HG03469 (cell line): ENCODE measurements around the gene ATL2.
"Not testable (repeated sequence)": the region's sequence is repeated elsewhere in the genome, so short reads cannot be mapped to it uniquely, and the experiment has no call there.

Source experiments
- ATAC-seq: cut with Tn5 transposase; IDR thresholded peaks from one replicate; pipeline ENCODE4 v1.9.1; 2021; ENCODE audit warnings: mild to moderate bottlenecking, moderate library complexity, moderate number of reproducible peaks; ENCODE audit not compliant: unreplicated experiment

ATL2 gene

GRCh38 chr2:38394041-38394440, 17.0 kb upstream of the ATL2 start:
- ATAC-seq = no peak

GRCh38 chr2:38390947-38391346, 13.9 kb upstream of the ATL2 start:
- ATAC-seq = no peak

- no peak for ATAC-seq
Observed at GRCh38 chr2:38387887-38388286, 10.8 kb upstream of the ATL2 start.

- ATAC-seq = no peak
Observed at GRCh38 chr2:38386821-38387220, 9.7 kb upstream of the ATL2 start.

GRCh38 chr2:38386377-38386776, 9.3 kb upstream of the ATL2 start:
- no peak for ATAC-seq

- no peak for ATAC-seq
Observed at GRCh38 chr2:38384338-38384737, 7.3 kb upstream of the ATL2 start.

- ATAC-seq = not testable (repeated sequence)
Observed at GRCh38 chr2:38383741-38384140, 6.7 kb upstream of the ATL2 start.

GRCh38 chr2:38381381-38382143, 4.5 kb upstream of the ATL2 start:
- no peak for ATAC-seq

- ATAC-seq = no peak
Observed at GRCh38 chr2:38380397-38381130, 3.5 kb upstream of the ATL2 start.

GRCh38 chr2:38376346-38377049, 575 bp downstream of the ATL2 start:
- peak; percentile 54 for ATAC-seq

GRCh38 chr2:38375696-38376345, 1.3 kb downstream of the ATL2 start:
- ATAC-seq = no peak

- no peak for ATAC-seq
Observed at GRCh38 chr2:38374984-38375383, 2.1 kb downstream of the ATL2 start.

- no peak for ATAC-seq
Observed at GRCh38 chr2:38371235-38371634, 5.8 kb downstream of the ATL2 start.

- no peak for ATAC-seq
Observed at GRCh38 chr2:38370664-38371063, 6.4 kb downstream of the ATL2 start.

GRCh38 chr2:38362232-38362631, 14.8 kb downstream of the ATL2 start:
- ATAC-seq = no peak

GRCh38 chr2:38360177-38360576, 16.9 kb downstream of the ATL2 start:
- ATAC-seq = no peak

- ATAC-seq = no peak
Observed at GRCh38 chr2:38353402-38353801, 23.7 kb downstream of the ATL2 start.

GRCh38 chr2:38352336-38352735, 24.7 kb downstream of the ATL2 start:
- ATAC-seq = no peak

GRCh38 chr2:38345323-38346038, 31.6 kb downstream of the ATL2 start:
- ATAC-seq = no peak

GRCh38 chr2:38344813-38345212, 32.3 kb downstream of the ATL2 start:
- no peak for ATAC-seq

- ATAC-seq = no peak
Observed at GRCh38 chr2:38343212-38343611, 33.9 kb downstream of the ATL2 start.
